GM19043 (cell line): ENCODE measurements around the gene ADTRP.

Experiments
- ATAC-seq: cut with Tn5 transposase; IDR thresholded peaks from one replicate; pipeline ENCODE4 v1.9.1; 2021; ENCODE audit warnings: low read depth; ENCODE audit not compliant: unreplicated experiment

Gene ADTRP

GRCh38 chr6:11731423-11731822 is 47.2 kb downstream of the ADTRP start:
- ATAC-seq = no peak

- peak; percentile 42 for ATAC-seq
Measured at GRCh38 chr6:11730641-11731040, 48.0 kb downstream of the ADTRP start.

GRCh38 chr6:11729076-11729475 is 49.5 kb downstream of the ADTRP start:
- ATAC-seq = no peak

GRCh38 chr6:11727998-11728961 is 50.3 kb downstream of the ADTRP start:
- no peak for ATAC-seq

GRCh38 chr6:11727346-11727997 is 51.1 kb downstream of the ADTRP start:
- no peak for ATAC-seq

GRCh38 chr6:11724286-11724685 is 54.3 kb downstream of the ADTRP start:
- no peak for ATAC-seq

- peak; percentile 48 for ATAC-seq
Measured at GRCh38 chr6:11722805-11723631, 55.6 kb downstream of the ADTRP start.

- no peak for ATAC-seq
Measured at GRCh38 chr6:11722220-11722619, 56.4 kb downstream of the ADTRP start.

GRCh38 chr6:11718463-11718862 is 60.1 kb downstream of the ADTRP start:
- ATAC-seq = no peak

GRCh38 chr6:11718031-11718430 is 60.6 kb downstream of the ADTRP start:
- no peak for ATAC-seq

- no peak for ATAC-seq
Measured at GRCh38 chr6:11714798-11715285, 63.8 kb downstream of the ADTRP start.

- peak; percentile 46 for ATAC-seq
Measured at GRCh38 chr6:11714116-11714797, 64.3 kb downstream of the ADTRP start.

GRCh38 chr6:11712760-11713159 is 65.8 kb downstream of the ADTRP start:
- no peak for ATAC-seq

GRCh38 chr6:11711984-11712711 is 66.5 kb downstream of the ADTRP start:
- no peak for ATAC-seq

- no peak for ATAC-seq
Measured at GRCh38 chr6:11711003-11711983, 67.3 kb downstream of the ADTRP start.

- no peak for ATAC-seq
Measured at GRCh38 chr6:11710311-11710761, 68.3 kb downstream of the ADTRP start.

- ATAC-seq = no peak
Measured at GRCh38 chr6:11706171-11706570, 72.4 kb downstream of the ADTRP start.

GRCh38 chr6:11705483-11705882 is 73.1 kb downstream of the ADTRP start:
- ATAC-seq = no peak
